Suppressor macrophage (primary cell): ENCODE measurements around the gene C3orf80.
"Not testable (repeated sequence)": the region's sequence is repeated elsewhere in the genome, so short reads cannot be mapped to it uniquely, and the experiment has no call there.

Experiments
- DNase-seq, 4 experiments: peaks; one replicate each; pipeline ENCODE4 v3.0.0-alpha.2; 2020 to 2022

C3orf80 gene

DNA sequence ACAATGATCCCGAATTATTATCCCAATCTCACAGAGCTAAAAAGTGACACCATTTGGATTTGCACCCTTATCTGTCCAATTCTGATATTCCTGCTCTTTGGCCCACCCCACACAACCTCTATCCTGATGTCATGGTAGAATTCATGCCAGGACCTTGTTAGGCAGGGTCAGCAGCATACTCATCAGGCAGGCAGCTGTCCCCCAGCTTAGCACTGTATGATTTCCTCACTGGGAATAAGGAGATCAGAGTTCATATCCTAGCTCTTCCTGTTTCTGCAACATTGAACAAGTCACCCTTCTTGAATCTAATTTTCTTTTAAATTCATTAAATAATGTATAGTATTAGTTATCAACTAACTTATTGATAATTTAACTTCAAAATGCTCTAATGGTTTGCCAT, 12.0 kb upstream of the C3orf80 start:
- DNase-seq, result peak in 3 of 4 experiments; percentile 22 to 56 (median 47)

DNA sequence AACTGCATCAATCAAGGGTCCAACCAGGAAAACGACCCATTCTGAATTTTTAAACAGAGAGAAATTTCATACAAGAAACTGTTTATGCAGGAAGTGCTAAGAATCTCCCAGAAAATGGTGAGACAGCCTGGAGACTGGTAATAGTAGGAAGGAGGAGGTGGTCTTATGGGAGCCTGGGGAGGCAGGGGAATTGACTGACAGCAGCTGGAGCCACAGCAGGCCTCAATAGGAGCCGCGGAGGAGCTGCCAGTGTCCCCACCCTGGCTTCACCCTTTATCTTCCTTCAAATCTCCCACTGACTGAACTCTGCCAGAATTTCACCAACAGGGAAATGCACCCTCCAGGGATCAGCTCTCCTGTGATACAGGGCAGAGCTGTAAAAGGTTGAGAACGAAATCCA, 7.5 kb upstream of the C3orf80 start:
- no peak for DNase-seq

DNA sequence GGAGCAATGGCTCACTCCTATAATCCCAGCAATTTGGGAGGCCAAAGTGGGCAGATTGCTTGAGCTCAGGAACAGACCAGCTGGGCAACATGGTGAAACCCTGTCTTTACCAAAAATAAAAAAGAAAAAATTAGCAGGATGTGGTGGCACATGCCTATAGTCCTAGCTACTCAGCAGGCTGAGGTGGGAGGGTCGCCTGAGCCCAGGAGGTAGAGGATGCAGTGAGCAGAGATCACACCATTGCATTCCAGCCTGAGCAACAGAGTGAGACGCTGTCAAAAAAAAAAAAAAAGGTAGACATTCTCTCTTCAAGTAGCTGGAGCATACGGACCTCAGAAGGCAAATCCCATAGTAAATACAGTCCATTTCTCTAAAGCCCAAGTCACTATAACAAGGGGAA, 7.1 kb upstream of the C3orf80 start:
- DNase-seq, result no peak

DNA sequence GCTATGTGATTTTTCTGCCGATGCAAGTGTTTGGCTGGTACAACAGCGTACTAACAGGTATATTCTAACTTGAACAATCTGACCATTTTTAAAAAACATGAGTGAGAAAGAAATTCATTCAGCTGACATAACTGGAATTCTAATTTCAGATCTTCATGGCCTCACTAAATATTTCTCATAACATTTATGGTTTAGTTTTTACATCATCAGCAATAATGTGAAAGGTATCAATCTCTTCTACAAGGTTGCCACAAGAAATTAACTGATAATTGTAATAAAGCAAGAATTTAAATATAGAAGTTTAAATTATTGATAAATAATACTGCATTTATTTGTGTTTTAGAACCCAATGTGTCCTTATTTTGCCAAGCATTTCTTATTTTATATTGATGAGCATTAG, 5.2 kb upstream of the C3orf80 start:
- DNase-seq, result no peak

DNA sequence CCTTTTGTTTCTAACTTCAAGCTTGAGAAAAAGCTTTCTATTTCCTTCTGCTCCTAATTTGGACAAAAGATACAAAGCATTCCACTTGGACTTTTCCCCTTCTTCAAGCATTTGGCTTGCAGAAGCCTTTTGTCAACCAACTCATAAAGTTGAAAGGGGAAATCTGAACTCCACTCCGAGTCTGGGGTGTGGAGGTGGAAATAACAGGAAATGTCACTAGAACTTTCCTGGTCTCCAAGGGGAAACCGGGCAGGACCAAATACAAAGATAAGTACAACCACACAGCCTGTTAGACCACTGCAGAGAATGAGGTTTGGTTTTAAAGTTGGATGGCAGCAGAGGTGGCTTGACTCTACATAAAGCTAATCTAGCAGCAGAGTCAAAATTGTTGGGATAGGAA, 4.2 kb upstream of the C3orf80 start:
- no peak for DNase-seq

DNA sequence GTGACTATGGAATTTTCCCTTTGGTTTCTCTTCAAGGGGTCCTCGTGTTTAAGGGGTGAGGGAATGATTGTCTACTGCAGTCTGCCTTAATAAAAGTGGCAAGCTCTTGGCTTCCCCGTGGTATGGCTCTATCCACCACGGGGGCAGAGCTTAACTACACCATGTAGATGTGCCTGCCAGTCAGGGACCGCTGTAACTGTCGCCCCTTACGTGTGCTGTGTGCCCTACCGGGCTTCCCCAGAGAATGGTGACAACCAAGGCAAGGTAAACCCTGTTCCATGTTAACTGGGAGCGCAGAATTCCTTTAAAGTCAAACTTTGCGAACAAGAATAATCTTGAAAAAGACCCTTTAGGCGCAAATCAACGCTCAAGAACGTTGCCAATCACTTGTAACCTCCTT, 966 bp upstream of the C3orf80 start:
- DNase-seq, result no peak

DNA sequence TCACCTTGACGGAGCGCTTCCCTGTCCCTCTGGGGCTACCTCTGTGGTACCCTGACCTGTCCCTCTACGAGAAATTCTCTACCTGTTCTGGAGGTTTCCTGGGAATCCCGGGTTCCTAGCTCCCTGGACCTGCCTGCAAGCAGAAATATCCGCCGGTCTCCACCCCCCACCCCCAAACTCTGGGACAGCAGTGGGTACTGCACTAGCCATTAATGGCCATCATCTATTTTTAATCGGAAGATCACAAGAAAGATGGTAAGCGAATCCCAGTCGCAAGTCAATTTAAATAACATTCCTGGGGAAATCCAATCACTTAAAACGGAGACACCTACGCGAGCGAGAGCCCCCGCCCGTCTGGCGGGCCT, 429 bp upstream of the C3orf80 start:
- no peak for DNase-seq

DNA sequence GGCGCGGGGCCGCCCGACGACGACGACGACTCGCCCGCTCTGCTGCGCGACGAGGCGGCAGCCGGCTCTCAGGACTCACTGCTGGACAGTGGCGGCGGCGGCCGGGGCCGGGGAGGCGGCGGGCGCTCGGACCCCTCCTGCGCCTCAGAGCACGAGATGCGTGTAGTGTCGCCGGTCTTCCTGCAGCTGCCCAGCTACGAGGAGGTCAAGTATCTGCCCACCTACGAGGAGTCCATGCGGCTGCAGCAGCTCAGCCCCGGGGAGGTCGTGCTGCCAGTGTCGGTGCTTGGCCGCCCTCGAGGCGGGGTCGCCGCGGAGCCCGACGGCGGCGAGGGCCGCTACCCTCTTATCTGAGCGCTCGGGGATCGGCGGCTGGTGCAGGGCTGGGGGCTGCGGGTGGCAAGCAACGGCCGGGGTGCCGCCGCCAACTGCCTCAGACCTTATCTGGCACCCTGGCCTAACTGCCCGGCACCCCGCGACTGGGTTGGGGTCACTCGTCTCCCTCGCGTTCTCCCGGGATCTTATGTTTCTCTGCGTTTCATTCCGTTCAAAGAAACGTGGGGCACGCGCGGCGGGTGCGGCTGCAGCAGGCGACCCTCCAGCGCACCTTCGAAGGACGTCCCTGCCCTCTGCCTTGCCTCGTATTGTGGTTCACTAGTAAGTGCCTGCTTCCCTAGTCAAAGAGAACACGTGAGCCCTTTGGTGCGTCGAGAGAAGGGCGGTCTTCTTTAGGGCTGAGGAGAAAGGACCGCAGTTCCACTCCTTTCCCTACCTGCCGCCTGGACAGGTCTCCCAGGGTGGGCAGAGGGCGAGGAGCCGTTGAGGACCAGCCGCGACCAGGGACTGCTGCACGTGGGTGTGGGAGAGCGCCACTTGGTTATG, 1.0 kb downstream of the C3orf80 start:
- DNase-seq, result peak in 3 of 4 experiments; percentile 34 to 36 (median 36)

DNA sequence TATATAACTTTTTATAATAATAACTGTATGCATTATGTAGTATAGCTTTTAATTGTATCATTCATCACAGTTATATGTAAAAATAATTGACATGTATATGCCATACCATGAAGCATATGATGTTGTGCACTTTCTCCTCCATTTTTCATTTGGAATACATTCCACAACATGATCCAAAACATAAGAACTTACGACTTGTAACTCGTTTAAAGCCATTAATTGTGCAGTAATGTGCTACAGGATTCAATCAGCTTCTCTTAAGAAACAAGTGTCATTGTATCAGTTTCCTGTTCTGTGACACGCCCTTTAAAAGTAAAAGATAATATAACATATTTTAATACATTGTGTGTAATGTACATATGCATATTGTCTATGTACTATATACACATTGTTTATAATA, 2.2 kb downstream of the C3orf80 start:
- DNase-seq, result no peak

DNA sequence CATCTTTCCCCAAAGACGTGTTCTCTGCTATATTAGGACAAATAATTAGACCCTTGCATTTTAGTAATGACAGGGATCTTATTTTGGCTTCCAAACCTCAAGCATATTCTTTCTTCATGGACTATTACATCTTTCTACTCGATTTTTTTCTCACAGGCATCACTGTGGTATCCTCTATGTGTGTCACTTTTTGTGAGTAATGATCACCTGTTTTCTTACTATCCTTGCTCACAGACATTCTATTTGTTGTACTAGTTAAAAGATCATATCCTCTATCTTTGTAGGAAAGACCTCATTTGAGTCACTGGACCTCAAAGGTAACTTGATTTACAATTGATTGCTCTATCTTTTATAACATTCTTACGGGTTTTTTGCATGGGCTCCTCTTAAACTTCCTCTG, 6.8 kb downstream of the C3orf80 start:
- no peak for DNase-seq

DNA sequence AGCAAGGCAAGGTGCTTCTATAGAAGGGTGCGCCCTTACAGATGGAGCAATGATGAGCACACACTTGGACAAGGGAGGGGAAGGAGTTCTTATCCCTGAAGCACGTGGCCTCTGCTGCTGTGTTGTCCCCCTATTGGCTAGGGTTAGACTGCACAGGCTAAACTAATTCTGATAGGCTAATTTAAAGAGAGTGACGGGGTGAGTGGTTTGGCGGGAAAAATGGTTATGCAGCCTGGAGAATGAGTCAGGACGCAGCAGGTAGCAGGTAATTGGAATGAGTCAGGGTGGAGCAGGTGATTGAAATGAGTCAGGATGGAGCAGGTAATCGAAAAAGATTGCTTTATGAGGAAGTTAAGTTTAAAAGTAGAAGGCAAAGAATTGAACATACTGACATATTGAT, 15.5 kb downstream of the C3orf80 start:
- not testable (repeated sequence) for DNase-seq

DNA sequence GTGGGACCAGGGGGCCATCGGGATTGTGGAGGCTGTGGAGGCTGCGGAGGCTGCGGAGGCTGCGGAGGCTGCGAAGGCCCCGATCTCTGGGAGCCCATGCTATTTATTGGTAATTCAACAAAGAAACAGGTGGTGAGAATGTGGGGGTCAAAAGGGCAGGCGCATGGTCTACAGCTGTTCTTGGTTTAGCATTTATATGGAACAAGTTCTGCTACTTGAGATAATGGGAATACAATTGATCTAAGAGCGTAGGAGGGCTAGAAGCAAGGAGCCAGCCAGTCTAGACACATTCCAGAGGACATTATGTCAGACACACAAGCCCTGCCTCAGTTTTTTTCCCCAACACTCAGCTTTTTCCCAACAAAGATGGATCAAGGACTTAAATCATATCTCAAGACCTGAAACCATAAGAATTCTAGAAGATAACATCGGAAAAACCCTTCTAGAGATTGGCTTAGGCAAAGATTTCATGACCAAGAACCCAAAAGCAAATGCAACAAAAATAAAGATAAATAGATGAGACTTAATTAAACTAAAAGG, 20.1 kb downstream of the C3orf80 start:
- DNase-seq, result no peak

DNA sequence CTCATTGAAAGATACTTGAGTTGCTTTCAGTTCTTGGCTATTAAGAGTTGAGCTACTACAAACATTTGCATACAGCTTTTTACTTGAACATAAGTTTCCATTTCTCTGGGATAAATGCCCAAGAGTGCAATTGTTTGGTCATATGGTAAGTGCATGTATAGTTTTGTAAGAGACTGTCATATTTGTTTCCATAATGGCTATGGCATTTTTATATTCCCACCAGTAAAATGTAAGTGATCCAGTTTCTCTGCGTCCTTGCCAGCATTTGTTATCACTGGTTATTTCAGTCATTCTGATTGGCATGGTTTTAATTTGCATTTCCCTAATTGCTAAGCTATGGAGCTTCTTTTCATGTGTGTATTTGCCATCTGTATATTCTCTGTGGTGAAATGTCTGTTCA, 22.5 kb downstream of the C3orf80 start:
- no peak for DNase-seq

DNA sequence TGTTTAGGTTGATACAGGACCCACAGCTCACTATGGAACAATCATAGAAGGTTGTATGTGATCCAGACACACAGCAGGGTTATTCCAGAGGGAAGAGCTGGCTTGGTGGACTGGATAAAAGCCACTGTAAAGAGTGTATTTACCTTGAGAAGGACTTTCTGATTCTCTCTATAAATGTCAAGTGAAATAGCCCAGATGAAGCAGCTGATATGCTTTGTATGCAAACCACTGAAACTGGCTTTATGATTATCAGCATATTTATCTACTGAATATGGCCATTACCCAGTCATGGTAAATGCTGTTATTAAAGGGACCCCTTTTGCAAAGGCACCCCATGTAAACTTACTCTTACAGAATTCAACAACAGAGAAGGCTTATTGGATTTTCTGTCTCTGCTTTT, 28.1 kb downstream of the C3orf80 start:
- no peak for DNase-seq

DNA sequence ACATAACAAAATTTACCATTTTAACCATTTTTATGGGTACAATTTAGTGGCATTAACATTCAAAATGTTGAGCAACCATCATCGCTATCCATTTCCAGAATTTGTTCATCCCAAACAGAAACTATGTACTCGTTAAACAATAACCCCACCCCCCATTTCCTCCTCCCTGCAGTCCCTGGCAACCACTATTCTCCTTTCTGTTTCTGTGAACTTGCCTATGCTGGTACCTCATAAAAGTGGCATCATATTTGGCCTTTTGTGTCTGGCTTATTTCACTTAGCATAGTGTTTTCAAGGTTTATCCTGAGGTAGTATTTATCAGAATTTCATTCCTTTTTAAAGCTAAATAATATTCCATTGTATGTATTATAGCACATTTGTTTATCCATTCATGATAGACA, 32.4 kb downstream of the C3orf80 start:
- no peak for DNase-seq

DNA sequence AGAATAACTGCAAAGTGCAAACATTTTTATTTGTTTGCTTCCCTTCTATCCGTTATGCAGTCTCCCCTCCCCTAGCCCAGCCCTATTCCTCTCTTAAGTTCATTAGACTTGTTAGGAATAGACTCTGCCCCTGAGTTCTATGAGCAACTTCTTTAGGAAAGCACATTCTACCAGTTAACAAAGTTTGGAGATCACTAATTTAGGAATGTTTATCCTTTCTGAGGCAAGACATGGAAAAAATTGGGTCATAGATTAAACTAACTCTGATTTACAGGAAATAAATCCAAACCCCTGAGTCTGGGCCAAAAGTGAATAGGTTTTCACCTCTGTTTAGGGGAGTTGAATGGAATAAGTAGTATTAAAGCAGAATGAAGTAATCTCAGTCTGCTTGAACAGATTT, 34.4 kb downstream of the C3orf80 start:
- no peak for DNase-seq

DNA sequence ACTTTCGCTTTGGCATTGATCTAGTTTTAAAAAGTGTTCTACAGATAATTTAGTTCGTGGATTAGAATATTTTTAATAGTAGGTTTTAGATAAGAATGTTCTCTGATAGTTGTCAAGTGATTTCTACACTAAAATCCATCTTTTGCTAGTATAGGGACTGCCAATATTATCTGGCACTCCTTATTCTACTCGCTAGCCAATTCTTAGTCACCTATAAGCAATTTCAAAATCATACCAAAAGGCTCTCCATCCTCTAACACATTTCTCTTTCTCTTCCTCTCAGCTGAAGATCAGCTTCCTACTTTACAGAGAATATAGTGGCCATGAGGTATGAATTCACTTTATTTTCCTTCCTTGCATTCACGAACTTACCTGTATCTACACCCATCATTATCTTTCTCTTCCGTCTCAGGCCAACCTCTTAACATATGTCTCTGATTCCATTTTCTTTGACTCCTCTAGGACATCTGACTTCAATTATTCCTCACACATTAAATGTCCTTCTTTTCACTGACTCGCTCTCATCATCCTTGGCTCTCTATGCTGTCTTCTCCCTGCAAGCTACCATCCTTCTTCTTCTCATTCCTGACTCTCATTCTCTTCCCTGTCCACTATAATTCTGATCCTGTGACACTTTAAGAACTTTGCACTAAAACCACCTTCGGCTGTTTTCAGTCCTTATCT, 35.5 kb downstream of the C3orf80 start:
- no peak for DNase-seq

DNA sequence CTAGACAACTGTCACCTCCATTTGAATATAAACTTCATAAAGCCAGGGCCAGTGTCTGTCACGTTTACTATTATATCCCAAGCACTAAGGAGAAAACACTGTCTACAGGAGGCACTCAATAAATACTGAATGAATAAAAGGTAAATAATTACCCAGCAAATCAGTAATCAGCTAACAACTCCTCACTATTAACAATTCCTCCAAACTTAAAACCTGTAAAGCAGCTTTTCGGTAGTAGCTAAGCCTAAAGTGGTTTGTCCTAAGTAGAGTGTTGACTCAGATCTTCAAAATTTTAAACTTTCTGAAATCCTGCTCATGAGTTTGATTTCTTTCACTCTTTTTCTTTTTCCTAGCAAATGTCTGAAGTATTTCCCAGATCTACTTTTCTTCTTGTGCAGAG, 39.9 kb downstream of the C3orf80 start:
- DNase-seq, result no peak
